Ovary (tissue), 3 donors: ENCODE data around the gene SIGLEC8.

ENCODE experiments used
- CTCF ChIP-seq, 3 donors: fragments of 450-650 bp in 2 of 3; fragments of 200-600 bp in 1 of 3; IDR thresholded peaks; one replicate each; pipeline versions ENCODE4 v1.5.1 to v1.8.0; 2016 to 2022; ENCODE audit warnings: antibody characterized with exemption in 3 of 3, mild to moderate bottlenecking in 1 of 3
- POLR2A ChIP-seq: fragments of 450-650 bp; IDR thresholded peaks from one replicate; pipeline ENCODE4 v1.6.1; 2017; ENCODE audit warnings: antibody characterized with exemption, mild to moderate bottlenecking, moderate library complexity
- donor health status: DM: no; HTN: no; CAD: no.

- TF ChIP-seq POLR2A (no peak), CTCF (IDR thresholded peaks at IDR 0.05) (no peak)
Observed at GRCh38 chr19:51501594-51502263, 43.5 kb upstream of the SIGLEC8 start, which contains the start of gene SIGLEC12.
